HG03571 (cell line): ENCODE data around the gene LDLRAD2.
"Not testable (repeated sequence)": the region's sequence is repeated elsewhere in the genome, so short reads cannot be mapped to it uniquely, and the experiment has no call there.

ENCODE experiments used
- ATAC-seq: cut with Tn5 transposase; IDR thresholded peaks from one replicate; pipeline ENCODE4 v1.9.1; 2021; ENCODE audit not compliant: unreplicated experiment

Gene LDLRAD2, protein sequence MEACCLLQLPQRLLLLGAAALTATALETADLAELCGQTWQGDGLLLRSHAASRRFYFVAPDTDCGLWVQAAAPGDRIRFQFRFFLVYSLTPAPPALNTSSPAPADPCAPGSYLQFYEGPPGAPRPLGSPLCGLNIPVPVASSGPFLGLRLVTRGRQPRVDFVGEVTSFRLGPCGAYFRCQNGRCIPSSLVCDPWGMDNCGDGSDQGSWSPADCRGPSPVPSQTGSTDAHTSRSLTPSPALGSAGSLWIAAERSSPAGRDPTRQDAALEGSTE

DNA sequence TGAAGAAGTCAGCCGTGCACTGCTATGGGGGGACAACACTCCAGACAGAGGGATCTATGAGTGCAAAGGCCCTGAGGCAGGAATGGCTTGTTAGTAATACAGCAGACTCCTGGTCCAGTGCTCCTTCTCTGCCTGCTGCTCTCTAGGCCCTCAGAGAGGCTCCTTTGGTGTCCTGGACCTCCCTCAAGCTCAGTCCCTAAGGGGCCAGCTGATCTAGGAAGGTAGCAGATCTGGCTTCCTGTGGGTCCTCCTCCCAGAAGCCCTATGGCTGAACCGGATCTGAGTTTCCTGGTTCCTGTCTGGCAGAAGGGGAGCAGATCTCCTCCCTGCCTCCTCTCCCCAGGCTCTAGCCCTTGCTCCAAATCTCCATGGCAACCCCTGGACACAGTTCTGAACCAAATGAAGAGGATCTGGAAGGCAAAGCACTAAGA is at the start of gene LDLRAD2:
LDLRAD2 (plus strand) TSS at position 391 of the 431 bp plus-strand sequence. CDS start 187 bp downstream, outside the sequence.
- ATAC-seq: no peak

DNA sequence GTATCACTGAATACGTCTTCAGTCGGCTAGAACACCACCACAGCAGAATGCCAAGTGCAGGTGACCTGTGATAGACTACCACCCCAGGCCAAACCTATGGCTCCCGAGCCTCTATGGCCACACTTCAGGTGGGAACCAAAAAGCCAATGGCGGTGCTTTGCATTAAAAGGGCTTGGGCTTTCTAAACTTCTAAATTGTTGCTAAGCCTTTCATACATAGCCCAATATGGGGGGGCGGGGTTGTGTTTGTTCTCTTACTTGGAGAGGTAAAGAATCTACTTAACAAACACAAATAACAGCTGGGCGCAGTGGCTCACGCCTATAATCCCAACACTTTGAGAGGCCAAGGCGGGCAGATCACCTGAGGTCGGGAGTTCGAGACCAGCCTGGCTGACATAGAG is 48.8 kb upstream of the LDLRAD2 start:
- ATAC-seq: no peak

DNA sequence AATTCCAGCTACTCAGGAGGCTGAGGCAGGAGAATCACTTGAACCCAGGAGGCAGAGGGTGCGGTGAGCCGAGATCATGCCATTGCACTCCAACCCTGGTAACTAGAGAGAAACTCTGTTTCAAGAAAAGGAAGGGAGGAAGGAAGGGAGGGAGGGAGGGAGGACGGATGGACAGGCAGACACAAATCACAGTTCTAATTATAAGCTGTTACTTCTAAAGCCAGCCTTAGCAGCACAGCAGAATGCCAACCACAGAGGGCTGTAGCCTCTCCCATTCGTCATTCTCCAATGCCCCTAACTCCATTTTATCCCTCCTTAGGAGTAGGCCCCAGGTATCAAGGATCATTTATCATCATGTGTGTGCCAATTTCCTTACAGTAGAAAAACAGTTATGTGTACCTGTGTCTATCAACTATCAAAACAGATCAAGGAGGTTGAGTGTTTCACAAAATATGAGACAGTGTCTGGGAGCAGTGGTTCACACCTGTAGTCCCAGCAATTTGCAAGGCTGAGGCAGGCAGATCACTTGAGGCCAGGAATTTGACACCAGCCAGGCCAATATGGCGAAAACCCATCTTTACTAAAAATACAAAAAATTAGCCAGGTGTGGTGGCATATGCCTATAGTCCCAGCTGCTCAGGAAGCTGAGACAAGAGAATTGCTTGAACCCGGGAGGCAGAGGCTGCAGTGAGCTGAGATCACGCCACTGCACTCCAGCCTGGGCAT is 48.2 kb upstream of the LDLRAD2 start:
- no peak for ATAC-seq

DNA sequence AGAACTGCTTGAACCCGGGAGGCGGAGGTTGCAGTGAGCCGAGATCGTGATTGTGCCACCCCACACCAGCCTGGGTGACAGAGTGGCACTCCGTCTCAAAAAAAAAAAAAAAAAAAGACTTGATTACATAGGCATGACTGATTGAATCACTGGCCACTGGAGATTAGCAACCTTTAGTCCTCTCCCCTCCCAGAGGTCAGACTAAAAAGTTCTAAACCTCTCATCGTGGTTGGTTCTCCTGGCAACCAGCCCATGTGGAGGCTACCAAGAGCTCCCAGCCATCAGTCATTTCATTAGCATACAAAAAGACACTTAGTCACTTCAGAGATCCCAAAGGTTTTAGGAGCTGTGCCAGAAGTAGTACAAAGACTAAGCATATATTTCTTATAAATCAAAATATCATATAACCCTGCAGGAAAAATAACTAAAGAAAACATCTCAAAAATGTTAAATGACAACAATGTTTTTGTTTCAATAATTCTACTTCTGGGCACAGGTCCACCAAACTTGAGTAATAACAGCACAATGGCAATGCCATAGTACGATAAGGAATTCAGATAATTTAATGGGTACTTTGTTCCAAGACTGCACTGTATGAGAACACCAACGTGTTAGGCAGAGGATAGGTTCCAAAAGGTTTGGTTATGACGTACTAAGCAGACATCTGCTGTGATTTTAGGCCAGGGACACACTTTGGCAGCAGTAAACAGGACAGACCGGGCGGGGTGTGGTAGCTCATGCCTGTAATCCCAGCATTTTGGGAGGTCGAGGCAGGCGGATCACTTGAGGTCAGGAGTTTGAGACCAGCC is 47.2 kb upstream of the LDLRAD2 start:
- ATAC-seq: no peak

DNA sequence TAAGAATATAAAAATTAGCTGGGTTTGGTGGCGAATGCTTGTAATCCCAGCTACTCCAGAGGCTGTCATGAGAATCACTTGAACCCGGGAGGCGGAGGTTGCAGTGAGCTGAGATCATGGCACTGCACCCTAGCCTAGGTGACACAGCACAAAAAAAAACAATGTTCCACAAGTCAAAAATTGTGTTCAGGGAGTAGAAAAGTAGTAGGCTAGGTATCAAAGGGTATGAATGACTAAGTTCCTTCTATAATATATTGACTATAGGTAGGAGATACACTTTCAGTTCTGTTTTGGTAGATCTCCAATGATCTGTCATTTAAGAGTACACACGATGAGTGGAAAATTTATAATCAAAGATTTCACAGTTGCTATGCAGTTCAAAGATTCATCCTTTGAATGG is 45.9 kb upstream of the LDLRAD2 start:
- no peak for ATAC-seq

DNA sequence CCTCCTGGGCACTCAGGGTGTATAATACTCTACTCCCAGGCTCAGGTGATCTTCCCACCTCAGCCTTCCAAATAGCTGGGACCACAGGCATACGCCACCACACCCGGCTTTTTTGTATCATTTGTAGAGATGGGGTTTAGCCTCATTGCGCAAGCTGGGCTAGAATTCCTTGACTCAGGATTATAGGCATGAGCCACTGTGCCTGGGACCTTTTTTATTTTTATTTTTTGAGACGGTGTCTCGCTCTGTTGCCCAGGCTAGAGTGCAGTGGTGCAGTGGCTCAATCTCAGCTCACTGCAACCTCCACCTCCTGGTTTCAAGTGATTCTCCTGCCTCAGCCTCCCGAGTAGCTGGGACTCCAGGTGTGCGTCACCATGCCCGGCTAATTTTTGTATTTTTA is 45.0 kb upstream of the LDLRAD2 start:
- ATAC-seq: not testable (repeated sequence)

DNA sequence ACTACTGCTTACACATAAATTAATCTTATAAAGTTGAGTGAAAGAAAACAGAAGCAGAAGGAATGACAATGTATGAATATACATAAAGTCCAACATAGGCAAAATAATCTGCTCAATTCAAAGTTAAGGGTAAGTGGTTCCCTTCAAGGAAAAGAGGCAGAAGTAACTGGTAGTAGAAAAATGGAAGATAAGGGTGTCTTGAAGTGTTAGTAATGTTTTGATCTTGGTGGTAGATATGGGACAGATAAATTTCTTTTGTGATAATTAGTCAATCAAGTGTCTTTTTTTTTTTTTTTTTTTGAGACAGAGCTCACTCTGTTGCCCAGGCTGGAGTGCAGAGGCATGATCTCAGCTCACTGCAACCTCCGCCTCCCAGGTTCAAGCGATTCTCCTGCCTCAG is 41.9 kb upstream of the LDLRAD2 start:
- no peak for ATAC-seq

DNA sequence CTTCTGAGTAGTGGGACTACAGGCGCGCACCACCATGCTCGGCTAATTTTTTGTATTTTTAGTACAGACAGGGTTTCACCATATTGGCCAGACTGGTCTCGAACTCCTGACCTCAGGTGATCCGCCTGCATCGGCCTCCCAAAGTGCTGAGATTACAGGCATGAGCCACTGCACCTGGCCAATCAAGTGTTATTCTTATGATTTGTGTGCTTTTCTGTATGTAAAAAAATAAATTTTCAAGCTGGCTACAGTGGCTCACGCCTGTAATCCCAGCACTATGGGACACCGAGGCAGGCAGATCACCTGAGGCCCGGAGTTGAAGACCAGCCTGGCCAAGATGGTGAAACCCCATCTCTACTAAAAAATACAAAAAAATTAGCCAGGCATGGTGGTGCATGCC is 41.5 kb upstream of the LDLRAD2 start:
- not testable (repeated sequence) for ATAC-seq

DNA sequence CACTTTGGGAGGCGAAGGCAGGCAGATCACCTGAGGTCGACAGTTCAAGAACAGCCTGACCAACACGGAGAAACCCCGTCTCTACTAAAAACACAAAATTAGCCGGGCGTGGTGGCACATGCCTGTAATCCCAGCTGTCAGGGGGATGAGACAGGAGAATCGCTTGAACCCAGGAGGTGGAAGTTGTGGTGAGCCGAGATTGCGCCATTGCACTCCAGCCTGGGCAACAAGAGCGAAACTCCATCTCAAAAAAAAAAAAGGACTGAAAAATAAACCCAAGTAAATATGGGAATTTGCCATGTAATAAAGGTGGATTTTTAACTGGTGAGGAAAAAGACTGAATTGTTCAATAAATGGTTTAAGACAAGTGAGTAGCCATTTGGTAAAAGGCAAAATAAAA is 40.4 kb upstream of the LDLRAD2 start:
- ATAC-seq: not testable (repeated sequence)

DNA sequence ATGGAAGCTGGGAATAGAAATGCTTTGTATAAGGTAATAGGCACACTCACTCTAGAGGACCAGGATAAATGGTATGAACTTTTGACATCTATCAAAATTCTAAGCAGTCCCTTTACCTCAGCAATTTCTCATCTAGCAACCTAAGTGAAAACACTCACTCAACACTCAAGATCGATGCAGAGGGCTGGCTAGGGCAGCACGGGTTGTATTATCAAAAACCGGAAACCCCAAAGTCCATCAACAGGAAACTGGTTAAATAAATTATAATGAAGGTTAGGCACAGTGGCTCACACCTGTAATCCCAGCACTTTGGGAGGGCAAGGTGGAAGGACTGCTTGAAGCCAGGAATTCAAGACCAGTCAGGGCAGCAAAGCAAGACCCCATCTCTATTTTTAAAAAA is 38.5 kb upstream of the LDLRAD2 start:
- peak; percentile 57 for ATAC-seq

DNA sequence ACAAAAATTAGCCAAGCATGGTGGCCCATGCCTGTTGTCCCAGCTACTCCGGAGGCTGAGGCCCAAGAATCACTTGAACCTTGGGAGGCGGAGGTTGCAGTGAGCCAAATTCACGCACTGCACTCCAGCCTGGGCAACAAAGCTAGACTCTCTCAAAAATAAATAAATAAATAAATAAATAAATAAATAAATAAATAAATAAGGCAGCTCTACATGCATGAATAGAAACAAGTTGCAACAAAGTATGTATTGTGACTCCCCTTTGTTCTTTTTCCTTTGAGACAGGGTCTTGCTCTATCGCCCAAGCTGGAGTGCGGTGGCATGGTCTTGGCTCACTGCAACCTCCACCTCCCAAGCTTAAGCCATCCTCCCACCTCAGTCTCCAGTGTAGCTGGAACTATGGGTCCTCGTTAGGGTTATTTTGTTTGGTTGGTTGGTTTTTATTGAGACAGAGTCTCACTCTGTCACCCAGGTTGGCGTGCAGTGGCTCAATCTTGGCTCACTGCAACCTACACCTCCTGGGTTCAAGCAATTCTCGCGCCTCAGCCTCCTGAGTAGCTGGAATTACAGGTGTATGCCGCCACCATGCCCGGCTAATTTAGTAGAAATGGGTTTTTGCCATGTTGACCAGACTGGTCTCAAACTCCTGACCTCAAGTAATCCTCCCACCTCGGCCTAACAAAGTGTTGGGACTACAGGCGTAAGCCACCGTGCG is 37.1 kb upstream of the LDLRAD2 start:
- no peak for ATAC-seq

DNA sequence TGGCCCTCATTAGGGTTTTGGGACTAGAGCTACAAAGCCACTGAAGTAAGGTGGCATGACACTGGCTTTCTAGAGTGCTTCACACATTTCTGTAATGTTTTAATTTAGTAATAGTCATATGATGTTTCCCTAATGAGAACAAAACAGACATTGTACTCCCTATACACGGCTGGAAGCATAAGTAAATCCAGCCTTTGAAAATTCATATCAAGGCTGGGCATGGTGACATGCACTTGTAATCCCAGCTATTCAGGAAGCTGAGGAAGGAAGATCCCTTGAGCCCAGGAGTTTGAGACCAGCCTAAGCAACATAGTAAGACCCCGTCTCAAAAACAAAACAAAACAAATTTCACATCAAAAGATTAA is 36.5 kb upstream of the LDLRAD2 start:
- ATAC-seq: no peak

DNA sequence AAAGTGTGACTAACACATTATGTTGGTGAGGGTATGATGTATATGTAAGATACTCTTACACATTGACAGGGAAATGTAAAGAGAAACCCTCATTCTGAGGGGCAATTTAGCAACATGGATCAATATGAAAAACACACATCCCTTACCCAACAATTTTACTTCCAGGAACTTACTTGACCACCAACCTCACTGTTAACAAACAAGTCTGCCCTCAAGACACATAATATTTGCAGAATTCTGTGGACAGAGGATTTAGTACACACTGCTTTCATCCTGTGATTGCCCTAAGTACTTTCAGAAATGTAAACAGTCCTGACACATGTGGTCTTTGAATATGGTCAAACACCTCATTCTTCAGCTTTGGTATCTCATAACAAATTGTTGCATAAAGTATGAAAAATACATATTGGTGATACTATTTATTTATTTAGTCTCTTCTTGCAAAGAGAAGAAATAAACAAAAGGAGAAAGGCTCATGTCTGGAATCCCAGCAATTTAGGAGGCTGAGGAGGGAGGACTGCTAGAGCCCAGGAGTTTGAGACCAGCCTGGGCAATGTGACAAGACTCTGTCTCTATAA is 36.0 kb upstream of the LDLRAD2 start:
- ATAC-seq: no peak

DNA sequence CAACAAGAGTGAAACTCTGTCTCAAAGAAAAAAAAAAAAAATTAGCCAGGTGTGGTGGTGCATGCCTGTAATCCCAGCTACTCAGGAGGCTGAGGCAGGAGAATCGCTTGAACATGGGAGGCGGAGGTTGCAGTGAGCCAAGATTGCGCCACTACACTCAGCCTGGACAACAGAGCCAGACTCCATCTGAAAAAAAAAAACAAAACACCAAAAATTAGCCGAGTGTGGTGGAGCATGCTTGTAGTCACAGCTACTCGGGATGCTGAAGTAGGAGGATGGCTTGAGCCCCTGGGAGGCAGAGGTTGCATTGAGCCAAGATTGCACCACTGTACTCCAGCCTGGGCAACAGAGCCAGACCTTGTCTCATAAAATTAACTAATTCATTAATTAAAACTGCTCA is 35.1 kb upstream of the LDLRAD2 start:
- ATAC-seq: not testable (repeated sequence)

DNA sequence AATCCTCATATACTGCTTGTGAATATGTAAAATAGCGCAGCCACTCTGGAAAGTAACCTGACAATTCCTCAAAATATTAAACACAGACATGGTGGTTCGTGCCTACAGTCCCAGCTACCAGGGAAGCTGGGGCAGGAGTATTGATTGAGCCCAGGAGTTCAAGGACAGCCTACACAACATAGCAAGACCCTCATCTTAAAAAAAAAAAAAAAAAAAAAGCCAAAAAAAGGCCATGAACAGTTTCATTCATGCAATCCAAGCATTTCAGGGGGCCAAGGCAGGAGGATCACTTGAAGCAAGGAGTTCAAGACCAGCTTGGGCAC is 33.7 kb upstream of the LDLRAD2 start:
- ATAC-seq: no peak

DNA sequence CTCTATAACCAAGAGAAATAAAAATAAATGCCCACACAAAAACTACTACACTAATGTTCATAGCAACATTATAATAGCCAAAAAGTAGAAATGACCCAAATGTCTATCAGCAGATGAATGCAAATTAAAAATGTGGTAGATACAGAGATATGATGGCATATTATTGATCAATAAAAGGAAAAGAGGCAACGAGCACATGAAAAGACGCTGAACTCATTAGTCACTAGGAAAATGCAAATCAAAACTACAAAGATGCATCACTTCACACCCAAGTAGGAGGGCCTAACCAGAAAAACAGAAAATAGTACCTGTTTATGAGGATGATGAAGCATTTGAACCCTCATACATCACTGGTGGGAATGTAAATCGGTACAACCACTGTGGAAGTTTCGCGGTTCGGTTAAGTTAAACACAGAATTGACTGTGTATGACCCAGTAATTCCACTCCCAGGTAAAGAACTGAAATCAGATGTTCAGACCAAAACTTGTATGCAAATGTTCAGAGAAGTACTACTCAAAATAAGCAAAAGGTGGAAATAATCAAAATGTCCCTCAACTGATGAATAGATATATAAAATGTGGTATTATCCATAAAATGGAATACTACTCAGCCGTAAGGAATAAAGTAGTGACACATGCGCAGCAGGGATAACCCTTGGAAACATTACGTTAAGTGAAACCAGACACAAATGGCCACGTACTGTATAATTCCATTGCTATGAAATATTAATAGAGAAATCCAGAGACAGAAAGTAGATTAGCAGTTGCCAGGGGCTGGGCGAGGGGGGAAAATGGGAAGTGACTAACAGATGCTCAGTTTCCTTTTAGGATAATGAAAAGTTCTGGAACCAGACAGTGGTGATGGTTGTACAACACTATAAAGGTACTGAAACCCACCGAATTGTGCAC is 32.2 kb upstream of the LDLRAD2 start:
- ATAC-seq: no peak

DNA sequence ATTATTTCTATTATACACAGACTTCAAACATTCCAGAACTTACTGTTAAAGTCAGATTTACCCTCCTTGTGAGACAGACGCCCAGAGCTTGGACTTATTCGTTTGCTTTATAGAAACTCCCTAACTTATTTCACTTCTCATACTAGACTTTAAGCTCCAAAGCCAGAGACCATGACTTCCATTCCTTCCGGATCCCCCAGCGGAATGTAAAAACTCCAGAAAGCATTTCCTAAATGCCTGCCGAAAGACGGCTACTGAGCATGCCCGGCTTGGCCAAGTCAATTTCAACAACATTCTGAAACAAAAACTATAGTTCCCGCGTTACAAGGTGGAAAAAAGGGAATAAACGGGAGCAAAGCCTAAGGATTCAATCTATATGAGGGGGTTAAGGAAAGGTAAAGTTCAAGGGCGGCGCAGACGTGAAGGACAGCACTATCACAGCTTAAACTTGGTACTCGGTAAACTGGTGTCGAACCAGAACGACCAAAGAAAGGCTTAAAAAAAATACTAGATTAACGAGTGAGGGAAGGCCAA is 30.2 kb upstream of the LDLRAD2 start:
- peak; percentile 20 for ATAC-seq

DNA sequence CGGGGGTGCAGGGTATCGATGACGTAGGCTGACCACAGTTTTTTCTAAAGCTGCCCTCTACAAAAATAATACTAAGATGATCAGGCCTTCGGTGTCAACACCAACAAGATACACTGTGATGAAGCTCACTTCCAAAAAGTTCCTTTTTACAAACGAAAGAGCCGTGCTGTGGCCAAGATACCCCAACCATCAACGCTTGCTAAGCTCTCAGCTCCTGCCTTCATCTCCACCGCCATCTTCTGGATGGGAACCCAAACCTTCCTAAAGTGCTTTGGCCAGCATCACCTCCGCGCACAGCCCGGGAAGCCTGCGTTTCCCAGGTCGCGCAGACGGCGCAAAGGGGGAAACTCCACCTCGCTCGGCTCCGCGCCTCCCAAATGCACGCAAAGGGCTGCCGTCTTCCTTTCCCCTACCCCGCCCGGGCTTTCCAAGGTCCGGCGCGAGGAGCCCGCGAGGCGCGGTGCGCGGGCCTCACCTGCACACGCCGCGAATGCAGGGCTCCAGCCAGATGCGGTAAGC is 29.7 kb upstream of the LDLRAD2 start:
- peak; percentile 17 for ATAC-seq

DNA sequence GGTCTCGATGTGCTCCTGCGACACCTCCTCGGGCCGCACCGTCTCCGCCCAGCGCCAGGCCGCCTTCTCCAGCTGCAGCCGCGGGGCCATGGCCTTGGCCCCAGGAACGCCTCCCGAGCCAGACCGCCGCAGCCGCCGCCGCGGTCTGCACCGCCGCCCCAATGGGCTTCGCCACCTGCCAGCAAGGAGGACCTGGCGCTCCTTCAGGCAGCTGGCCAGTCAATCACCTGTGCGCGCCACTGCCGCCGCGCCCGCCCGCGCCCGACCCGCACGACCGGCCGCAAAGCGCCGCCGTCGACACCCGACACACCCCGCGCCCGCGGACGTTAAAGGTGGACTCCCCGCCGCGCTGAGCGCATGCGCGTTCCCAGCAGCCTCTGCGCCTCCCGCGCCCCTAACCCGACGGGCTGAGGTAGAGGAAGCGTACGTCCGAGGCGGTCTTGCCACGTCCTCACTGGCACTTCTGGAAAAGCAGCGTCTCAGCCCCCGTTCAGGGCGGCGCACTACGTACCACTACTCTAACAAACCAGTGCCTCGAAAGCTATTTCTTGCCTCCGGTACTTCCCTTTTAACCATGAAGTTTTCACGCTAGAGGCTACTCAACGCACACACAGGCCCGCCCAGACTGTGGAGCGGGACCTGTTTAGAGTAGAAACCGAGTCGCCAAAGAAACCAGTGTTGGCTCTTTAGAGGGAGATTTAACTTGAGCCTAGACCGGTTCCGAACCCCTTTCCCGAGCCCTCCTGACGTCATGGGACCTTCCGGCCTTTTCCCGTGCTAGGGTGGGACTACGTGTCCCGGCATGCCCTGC is 29.0 kb upstream of the LDLRAD2 start, which contains the start of gene USP48:
USP48 (minus strand) TSS at position 282 of the 811 bp plus-strand sequence; CDS start at position 90, 192 bp downstream.
- ATAC-seq: peak; percentile 60
